SU-DHL-6 (cell line): ENCODE results near the gene MYCBP.

Experiments used
- H2AFZ ChIP-seq: fragments of 200-600 bp; sonication (generic); 2 replicates; pipeline ENCODE4 v1.6.1; 2014; ENCODE audit warnings: low read depth, mild to moderate bottlenecking, moderate library complexity, mixed read lengths, antibody characterized with exemption, low read length; ENCODE audit not compliant: severe bottlenecking
- H3F3A ChIP-seq: fragments of 200-600 bp; shearing (Covaris generic); 2 replicates; pipeline ENCODE4 v1.6.0; 2016; ENCODE audit warnings: antibody characterized with exemption, mild to moderate bottlenecking; ENCODE audit not compliant: insufficient read depth
- H3K27ac ChIP-seq: fragments of 200-600 bp; sonication (generic); 2 replicates; pipeline ENCODE4 v1.5.1; 2016; ENCODE audit warnings: low read depth, mild to moderate bottlenecking, low read length, moderate library complexity, mixed read lengths
- H3K27me3 ChIP-seq: fragments of 200-600 bp; sonication (generic), shearing (Covaris generic); 2 replicates; pipeline ENCODE4 v1.6.0; 2014; ENCODE audit warnings: mild to moderate bottlenecking, low read length
- H3K36me3 ChIP-seq: fragments of 200-600 bp; sonication (generic); 2 replicates; pipeline ENCODE4 v1.6.1; 2014; ENCODE audit warnings: mild to moderate bottlenecking, low read length, mixed read lengths
- H3K4me2 ChIP-seq: fragments of 300-600, 200-600 bp; shearing (Covaris generic), sonication (generic); 2 replicates; pipeline ENCODE4 v1.6.0; 2014; ENCODE audit warnings: low read length, low read depth, mild to moderate bottlenecking; ENCODE audit not compliant: poor library complexity, severe bottlenecking
- H3K4me3 ChIP-seq: fragments of 200-600 bp; sonication (generic); 2 replicates; pipeline ENCODE4 v1.5.1; 2014; ENCODE audit warnings: antibody characterized with exemption, low read length, mild to moderate bottlenecking, mixed read lengths; ENCODE audit not compliant: insufficient read depth, poor library complexity, severe bottlenecking
- H3K79me2 ChIP-seq: fragments of 200-600 bp; sonication (generic); 2 replicates; pipeline ENCODE4 v1.6.1; 2014; ENCODE audit warnings: mild to moderate bottlenecking, low read length, moderate library complexity; ENCODE audit not compliant: insufficient read depth
- H3K9ac ChIP-seq: fragments of 200-600 bp; sonication (generic); 2 replicates; pipeline ENCODE4 v1.7.0; 2014; ENCODE audit warnings: mild to moderate bottlenecking, low read length
- H3K9me2 ChIP-seq: fragments of 200-600 bp; sonication (generic); replicated peaks from 2 replicates; pipeline ENCODE4 v1.6.1; 2014; ENCODE audit warnings: low read length; ENCODE audit not compliant: insufficient read depth
- H3K9me3 ChIP-seq: fragments of 200-600 bp; sonication (generic); 2 replicates; pipeline ENCODE4 v1.6.1; 2014; ENCODE audit warnings: low read length, mixed read lengths; ENCODE audit not compliant: insufficient read depth
- H4K20me1 ChIP-seq: fragments of 200-600 bp; sonication (generic); 2 replicates; pipeline ENCODE4 v1.6.1; 2014; ENCODE audit warnings: low read depth, mild to moderate bottlenecking, antibody characterized with exemption, low read length, moderate library complexity, mixed read lengths
- EZH2phosphoT487 ChIP-seq: fragments of 200-600 bp; sonication (generic), shearing (Covaris generic); conservative IDR thresholded peaks from 2 replicates; pipeline ENCODE4 v1.6.1; 2018; ENCODE audit warnings: mild to moderate bottlenecking, antibody characterized with exemption, low read length, moderate library complexity, mixed read lengths
- TF ChIP-seq, protein P1 (sequence below): fragments of 200-600 bp; sonication (generic); IDR thresholded peaks from one replicate; pipeline ENCODE4 v1.5.1; 2017; ENCODE audit warnings: antibody characterized with exemption, mild to moderate bottlenecking, low read length, moderate library complexity; ENCODE audit not compliant: insufficient read depth, poor library complexity, severe bottlenecking

Gene MYCBP

DNA sequence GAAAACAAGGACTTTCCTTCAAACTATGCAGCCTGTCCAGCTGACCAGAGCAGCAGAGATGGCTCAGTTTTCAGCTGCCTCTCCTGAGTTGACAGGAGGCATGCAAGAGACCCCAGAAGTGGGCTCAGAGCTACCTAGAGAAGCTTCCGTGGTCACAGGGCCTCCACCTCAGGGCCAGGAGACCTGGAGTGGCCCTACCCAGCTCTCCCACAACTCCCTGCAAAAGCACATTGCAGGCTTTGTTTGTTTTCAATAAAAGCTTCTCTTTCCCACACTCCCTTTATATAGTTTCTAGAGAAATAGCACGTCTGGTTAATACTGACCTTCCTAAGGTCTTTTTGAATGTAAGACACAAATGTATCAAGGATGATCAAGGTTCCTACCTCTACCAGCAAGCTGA is 53.6 kb downstream of the MYCBP start:
- H3K27ac ChIP-seq, result no peak overlapping the region
- no peaks in the 10 kb centered on the region for H3F3A ChIP-seq
- H3K36me3 ChIP-seq, result no peaks in the 10 kb centered on the region
- no peaks in the 10 kb centered on the region for H3K9me3 ChIP-seq
- no peaks in the 10 kb centered on the region for H4K20me1 ChIP-seq
- no peaks in the 10 kb centered on the region for H3K9me2 ChIP-seq
- H3K79me2 ChIP-seq, result no peaks in the 10 kb centered on the region
- no peak overlapping the region for H2AFZ ChIP-seq
- TF ChIP-seq, protein P1, sequence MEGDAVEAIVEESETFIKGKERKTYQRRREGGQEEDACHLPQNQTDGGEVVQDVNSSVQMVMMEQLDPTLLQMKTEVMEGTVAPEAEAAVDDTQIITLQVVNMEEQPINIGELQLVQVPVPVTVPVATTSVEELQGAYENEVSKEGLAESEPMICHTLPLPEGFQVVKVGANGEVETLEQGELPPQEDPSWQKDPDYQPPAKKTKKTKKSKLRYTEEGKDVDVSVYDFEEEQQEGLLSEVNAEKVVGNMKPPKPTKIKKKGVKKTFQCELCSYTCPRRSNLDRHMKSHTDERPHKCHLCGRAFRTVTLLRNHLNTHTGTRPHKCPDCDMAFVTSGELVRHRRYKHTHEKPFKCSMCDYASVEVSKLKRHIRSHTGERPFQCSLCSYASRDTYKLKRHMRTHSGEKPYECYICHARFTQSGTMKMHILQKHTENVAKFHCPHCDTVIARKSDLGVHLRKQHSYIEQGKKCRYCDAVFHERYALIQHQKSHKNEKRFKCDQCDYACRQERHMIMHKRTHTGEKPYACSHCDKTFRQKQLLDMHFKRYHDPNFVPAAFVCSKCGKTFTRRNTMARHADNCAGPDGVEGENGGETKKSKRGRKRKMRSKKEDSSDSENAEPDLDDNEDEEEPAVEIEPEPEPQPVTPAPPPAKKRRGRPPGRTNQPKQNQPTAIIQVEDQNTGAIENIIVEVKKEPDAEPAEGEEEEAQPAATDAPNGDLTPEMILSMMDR, result no peak
- TF ChIP-seq EZH2phosphoT487, result no peak
- H3K4me3 ChIP-seq, result no peak overlapping the region
- no peak overlapping the region for H3K9ac ChIP-seq
- no peaks in the 10 kb centered on the region for H3K27me3 ChIP-seq
- H3K4me2 ChIP-seq, result no peak overlapping the region

DNA sequence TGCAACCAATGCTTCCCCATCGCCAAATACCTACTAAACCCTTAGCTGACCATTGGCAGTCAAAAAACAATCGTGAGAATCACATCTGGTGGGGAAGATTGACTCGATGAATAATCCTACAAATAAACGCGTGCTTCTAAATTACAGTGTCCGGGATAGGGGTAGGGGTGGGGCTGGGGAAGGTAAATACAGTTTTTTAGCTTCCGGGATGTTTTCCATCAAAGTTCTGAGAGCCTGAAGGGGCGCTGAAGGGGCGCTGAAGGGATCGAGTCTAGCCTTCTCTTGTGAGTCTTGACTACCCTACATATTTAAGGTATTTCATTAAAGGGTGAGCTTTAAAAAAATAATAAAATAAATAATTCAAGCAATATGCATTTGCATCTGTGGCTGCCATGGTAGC is 54.1 kb downstream of the MYCBP start:
- Histone ChIP-seq H3F3A (no peaks in the 10 kb centered on the region), H3K79me2 (no peaks in the 10 kb centered on the region), H3K4me2 (no peak overlapping the region), H3K27ac (no peak overlapping the region), H3K4me3 (no peak overlapping the region), H2AFZ (no peak overlapping the region), H3K9ac (no peak overlapping the region), H3K36me3 (no peaks in the 10 kb centered on the region), H4K20me1 (no peaks in the 10 kb centered on the region), H3K9me2 (no peaks in the 10 kb centered on the region), H3K9me3 (no peaks in the 10 kb centered on the region), H3K27me3 (no peaks in the 10 kb centered on the region)
- TF ChIP-seq, protein P1, result no peak
- no peak for TF ChIP-seq EZH2phosphoT487

DNA sequence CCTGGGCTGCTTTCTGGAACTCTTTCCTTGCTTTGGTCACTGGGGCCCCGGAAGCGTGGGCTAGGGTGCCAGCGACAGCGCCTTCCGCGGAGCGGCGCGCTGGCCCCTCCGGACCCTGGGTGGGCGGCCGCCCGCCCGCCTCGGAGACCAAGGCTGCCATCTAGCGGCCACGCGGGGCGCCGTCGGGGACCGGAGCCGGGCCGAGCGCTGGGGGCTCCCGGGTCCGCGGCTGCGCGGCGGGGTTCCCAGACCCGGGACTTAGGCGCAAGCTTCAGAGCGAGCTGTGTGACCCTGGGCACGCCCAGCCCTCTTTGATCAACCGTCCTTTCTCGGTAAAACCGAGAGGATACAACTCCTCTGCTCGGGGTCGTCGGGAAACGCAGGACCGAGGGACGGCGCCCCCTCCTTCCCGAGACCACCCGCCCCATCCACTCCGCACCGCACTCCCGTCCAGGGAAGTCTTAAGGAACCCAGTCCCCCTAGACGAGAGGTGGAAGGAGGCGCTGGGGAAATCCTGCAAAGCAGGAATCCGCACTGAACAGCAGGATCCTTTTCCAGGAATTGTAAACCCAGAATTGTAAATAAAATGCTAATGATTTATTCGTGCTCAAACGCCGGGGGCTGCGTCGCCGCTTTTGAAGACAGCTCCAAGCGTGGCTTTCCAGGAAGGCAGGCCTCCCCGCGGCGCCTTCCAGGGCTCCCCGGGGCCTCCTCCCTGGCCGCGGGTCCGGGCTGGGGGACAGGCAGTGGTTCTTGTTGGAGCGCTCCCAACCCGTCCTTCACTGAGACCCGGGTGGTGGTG is 54.8 kb downstream of the MYCBP start:
- no peak overlapping the region for H3K9ac ChIP-seq
- H3K9me2 ChIP-seq, result no peaks in the 10 kb centered on the region
- H3K27me3 ChIP-seq, result no peaks in the 10 kb centered on the region

More for the DNA sequence above, 54.8 kb downstream of the MYCBP start:
- Histone ChIP-seq H3K4me3 (no peak overlapping the region), H2AFZ (no peak overlapping the region), H3K36me3 (no peaks in the 10 kb centered on the region), H3K9me3 (no peaks in the 10 kb centered on the region), H3K27ac (no peak overlapping the region), H4K20me1 (no peaks in the 10 kb centered on the region), H3K4me2 (no peak overlapping the region), H3F3A (no peaks in the 10 kb centered on the region), H3K79me2 (no peaks in the 10 kb centered on the region)
- TF ChIP-seq, protein P1, result peak; percentile 78
- no peak for TF ChIP-seq EZH2phosphoT487
